Skeletal muscle tissue (tissue), 4 donors: ENCODE data around the gene ZNF808. TPM values are rescaled to one million over a fixed set of nuclear protein-coding genes. Genes with fewer than 3 reads are reported as not detected.
"Not testable (repeated sequence)": the region's sequence is repeated elsewhere in the genome, so short reads cannot be mapped to it uniquely, and the experiment has no call there.

Source experiments
- H3K27ac ChIP-seq: one replicate; pipeline ENCODE4 v1.7.0; 2013; ENCODE audit warnings: mild to moderate bottlenecking, low read depth, low read length, inconsistent platforms
- H3K27me3 ChIP-seq, 3 donors: one replicate each; pipeline ENCODE4 v1.7.0; 2013; ENCODE audit warnings: low read length in 3 of 3; ENCODE audit not compliant: control insufficient read depth in 3 of 3, insufficient read depth in 3 of 3
- H3K36me3 ChIP-seq, 3 donors: one replicate each; pipeline ENCODE4 v1.7.0; 2013; ENCODE audit warnings: low read length in 3 of 3; ENCODE audit not compliant: control insufficient read depth in 3 of 3, insufficient read depth in 3 of 3
- H3K4me1 ChIP-seq, 3 donors: one replicate each; pipeline ENCODE4 v1.7.0; 2013; ENCODE audit warnings: low read length in 3 of 3, mild to moderate bottlenecking in 3 of 3; ENCODE audit not compliant: control insufficient read depth in 3 of 3, insufficient read depth in 3 of 3
- H3K4me3 ChIP-seq, 3 donors: one replicate each; pipeline ENCODE4 v1.7.0; 2013; ENCODE audit warnings: low read length in 3 of 3
- H3K9ac ChIP-seq, 3 donors: one replicate each; pipeline ENCODE4 v1.7.0; 2013; ENCODE audit warnings: low read length in 3 of 3, mild to moderate bottlenecking in 3 of 3, moderate library complexity in 2 of 3, low read depth in 1 of 3
- H3K9me3 ChIP-seq, 3 donors: one replicate each; pipeline ENCODE4 v1.7.0; 2013; ENCODE audit warnings: low read length in 3 of 3; ENCODE audit not compliant: control insufficient read depth in 3 of 3
- total RNA-seq: library from RNA; depleted of rRNA; stranded (reverse); fragments of >200 nt; gene quantifications from one replicate; pipeline ENCODE4 v1.2.3, GENCODE V29; 2014
- donor health status: Osteomylitis.

Gene ZNF808
- total RNA-seq, 1 donor from 2014 or later, result 19.3 TPM

DNA sequence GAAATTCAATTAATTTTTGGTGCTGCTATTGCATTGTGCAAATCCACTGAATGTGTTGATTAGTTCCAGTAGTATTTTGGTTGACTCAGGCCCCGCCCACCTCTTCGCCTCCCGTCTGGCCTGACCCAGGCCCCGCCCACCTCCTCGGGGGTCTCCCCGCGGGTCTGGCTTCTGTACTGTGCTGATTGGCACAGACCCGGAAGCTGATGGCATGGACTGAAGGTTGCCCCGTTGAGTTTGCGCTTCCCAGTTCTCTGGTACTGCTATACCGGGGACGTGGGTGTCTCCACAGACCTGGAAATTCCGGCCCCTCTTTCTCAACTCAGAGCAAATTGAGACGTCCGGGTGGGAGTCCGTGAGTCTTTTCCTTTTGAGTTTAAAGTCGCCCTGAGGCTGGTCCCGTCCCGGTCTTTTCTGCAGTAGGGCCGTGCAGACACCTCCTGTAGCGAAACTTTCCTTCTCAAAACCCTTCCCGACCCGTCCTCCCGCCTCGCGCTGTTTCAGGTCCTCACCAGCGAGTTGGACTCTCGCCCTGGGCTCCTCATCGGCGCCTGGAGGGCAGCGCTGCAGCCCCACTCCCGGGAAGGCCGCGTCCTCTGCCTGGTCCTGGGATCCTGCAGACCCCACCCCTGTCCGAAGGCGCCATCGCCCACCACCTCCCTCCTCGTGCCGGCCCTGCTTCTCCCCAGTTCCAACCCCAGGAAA is 57.4 kb downstream of the ZNF808 start:
- Histone ChIP-seq H3K4me1 (no peaks in the 10 kb centered on the region), H3K27me3 (no peaks in the 10 kb centered on the region), H3K27ac (no peak overlapping the region), H3K9me3 (peaks cover 0 to 4% (median 3%) of the 10 kb centered on the region in 3 donors), H3K36me3 (peaks cover 20 to 45% (median 39%) of the 10 kb centered on the region in 3 donors), H3K4me3 (peak overlapping the region in 1 of 3 donors; percentile 23), H3K9ac (no peak overlapping the region)

DNA sequence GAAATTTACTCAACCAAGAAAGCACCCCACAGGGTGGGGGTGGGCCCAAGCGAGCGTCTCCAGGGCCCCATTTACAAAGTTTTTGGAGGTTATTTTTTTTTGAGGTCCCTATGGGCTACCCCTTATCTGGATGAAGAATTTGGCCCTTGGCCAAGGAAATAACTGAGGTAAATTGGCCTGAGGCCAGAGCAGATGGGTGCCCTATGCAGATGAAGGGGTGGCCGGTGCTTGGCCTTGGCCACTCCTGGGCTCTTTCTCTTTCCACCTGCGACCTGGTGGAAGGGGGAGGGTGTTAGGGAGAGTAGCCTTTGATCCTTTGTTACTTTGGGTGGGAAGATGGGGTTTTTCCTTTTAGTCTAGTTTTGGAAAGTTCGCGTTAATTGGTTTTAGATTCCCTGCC is 58.1 kb downstream of the ZNF808 start:
- no peak overlapping the region for H3K27ac ChIP-seq
- H3K4me3 ChIP-seq, result no peak overlapping the region

DNA sequence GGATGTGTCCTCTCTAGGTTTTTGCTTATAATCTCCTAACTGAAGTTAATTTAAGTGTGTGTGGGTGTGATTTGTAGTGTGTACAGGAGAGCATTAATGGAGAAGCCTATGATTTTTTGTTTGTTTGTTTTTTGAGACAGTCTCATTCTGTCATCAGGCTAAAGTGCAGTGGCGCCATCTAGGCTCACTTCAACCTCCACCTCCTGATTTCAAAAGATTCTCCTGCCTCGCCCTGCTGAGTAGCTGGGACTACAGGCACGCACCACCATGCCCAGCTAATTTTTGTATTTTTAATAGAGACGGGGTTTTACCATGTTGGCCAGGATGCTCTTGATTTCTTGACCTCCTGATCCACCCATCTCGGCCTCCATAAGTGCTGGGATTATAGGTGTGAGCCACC is 63.3 kb downstream of the ZNF808 start:
- Histone ChIP-seq H3K9me3 (no peaks in the 10 kb centered on the region), H3K4me1 (no peaks in the 10 kb centered on the region), H3K4me3 (no peak overlapping the region), H3K9ac (no peak overlapping the region), H3K27me3 (no peaks in the 10 kb centered on the region), H3K36me3 (peaks cover 3 to 15% (median 12%) of the 10 kb centered on the region in 3 donors), H3K27ac (no peak overlapping the region)

More for the DNA sequence above, 58.1 kb downstream of the ZNF808 start:
- Histone ChIP-seq H3K9me3 (peaks cover 0 to 4% (median 3%) of the 10 kb centered on the region in 3 donors), H3K4me1 (no peaks in the 10 kb centered on the region), H3K27me3 (no peaks in the 10 kb centered on the region), H3K9ac (no peak overlapping the region), H3K36me3 (peaks cover 20 to 42% (median 36%) of the 10 kb centered on the region in 3 donors)

DNA sequence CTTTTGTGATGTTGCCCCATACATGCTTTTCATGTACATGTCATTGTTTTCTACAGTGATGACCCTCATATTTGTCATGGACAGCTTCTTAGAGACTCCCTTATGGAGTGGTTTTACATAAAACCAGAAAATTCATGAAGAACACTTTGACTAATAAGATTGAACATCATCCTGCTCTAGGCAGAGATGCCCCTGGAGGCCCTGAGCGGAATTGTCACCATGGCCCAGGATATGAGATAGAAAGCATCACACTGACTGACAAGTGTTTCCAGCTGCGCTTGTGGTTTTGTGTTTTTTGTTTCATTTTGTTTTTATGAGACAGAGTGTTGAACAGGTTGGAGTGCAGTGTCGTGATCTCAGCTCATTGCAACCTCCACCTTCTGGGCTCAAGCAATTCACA is 64.8 kb downstream of the ZNF808 start:
- Histone ChIP-seq H3K9me3 (no peaks in the 10 kb centered on the region), H3K36me3 (peaks cover 8 to 26% (median 22%) of the 10 kb centered on the region in 3 donors), H3K4me1 (no peaks in the 10 kb centered on the region), H3K4me3 (no peak overlapping the region), H3K9ac (no peak overlapping the region), H3K27ac (no peak overlapping the region), H3K27me3 (no peaks in the 10 kb centered on the region)

DNA sequence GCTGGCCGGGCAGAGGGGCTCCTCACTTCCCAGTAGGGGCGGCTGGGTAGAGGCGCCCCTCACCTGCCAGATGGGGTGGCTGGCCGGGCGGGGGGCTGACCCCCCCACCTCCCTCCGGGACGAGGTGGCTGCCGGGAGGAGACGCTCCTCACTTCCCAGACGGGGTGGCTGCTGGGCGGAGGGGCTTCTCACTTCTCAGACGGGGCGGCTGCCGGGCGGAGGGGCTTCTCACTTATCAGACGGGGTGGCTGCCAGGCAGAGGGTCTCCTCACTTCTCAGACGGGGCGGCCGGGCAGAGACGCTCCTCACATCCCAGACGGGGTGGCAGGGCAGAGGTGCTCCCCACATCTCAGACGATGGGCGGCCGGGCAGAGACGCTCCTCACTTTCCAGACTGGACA is 66.0 kb downstream of the ZNF808 start:
- not testable (repeated sequence) for H3K27ac ChIP-seq, H3K9ac ChIP-seq, H3K4me3 ChIP-seq, H3K9me3 ChIP-seq, H3K4me1 ChIP-seq, H3K27me3 ChIP-seq
- peaks cover 8 to 25% (median 20%) of the 10 kb centered on the region in 3 donors for H3K36me3 ChIP-seq

DNA sequence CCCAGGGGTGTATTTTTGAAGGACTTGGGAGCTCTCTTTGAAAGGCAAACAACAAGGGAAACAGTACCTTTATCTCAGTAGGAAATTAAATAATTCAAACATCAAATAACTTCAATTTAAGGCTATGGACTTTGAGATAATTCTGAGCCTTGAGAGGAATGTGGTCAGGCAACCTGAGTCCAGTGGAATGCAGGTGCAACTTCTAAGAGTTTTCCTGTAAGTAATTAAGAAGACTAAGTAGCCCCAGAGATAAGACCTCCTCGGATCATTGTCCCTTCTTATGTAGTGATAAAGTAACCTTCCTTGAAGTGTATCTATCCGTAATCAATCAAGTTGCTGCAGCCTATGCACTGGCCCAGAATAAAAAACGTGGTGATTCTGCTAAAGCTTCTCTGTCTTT is 71.8 kb downstream of the ZNF808 start:
- no peaks in the 10 kb centered on the region for H3K27me3 ChIP-seq
- no peak overlapping the region for H3K27ac ChIP-seq
- H3K4me1 ChIP-seq, result peaks cover 7 to 14% (median 13%) of the 10 kb centered on the region in 3 donors
- no peak overlapping the region for H3K4me3 ChIP-seq
- H3K9me3 ChIP-seq, result no peaks in the 10 kb centered on the region
- H3K36me3 ChIP-seq, result peaks cover 6 to 14% (median 11%) of the 10 kb centered on the region in 3 donors
- H3K9ac ChIP-seq, result no peak overlapping the region

DNA sequence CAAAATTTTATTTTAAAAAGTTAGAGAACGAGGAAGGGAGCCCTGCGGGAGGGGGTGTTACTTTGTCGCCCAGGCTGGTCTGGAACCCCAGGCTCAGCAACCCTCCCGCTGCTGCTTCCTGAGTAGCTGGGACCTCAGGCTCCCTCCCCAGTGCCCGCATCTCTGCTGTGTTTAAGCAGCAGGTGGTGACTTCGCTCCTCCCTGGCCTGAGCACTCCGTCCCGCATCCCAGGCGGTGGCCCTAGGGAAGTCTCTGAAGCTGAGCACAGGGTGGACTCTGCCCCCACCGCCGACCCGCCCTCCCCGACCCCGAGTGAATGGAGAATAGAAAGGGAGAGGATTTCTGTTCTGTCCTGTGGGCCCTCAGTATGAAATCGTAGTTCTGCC is 73.2 kb downstream of the ZNF808 start:
- Histone ChIP-seq H3K9me3 (no peaks in the 10 kb centered on the region), H3K4me3 (peak overlapping the region; percentile 62 to 81 (median 79)), H3K27me3 (no peaks in the 10 kb centered on the region), H3K36me3 (peaks cover 6 to 12% (median 11%) of the 10 kb centered on the region in 3 donors), H3K9ac (peak overlapping the region; percentile 56 to 72 (median 57)), H3K4me1 (peaks cover 7 to 14% (median 13%) of the 10 kb centered on the region in 3 donors), H3K27ac (peak overlapping the region; percentile 12)

DNA sequence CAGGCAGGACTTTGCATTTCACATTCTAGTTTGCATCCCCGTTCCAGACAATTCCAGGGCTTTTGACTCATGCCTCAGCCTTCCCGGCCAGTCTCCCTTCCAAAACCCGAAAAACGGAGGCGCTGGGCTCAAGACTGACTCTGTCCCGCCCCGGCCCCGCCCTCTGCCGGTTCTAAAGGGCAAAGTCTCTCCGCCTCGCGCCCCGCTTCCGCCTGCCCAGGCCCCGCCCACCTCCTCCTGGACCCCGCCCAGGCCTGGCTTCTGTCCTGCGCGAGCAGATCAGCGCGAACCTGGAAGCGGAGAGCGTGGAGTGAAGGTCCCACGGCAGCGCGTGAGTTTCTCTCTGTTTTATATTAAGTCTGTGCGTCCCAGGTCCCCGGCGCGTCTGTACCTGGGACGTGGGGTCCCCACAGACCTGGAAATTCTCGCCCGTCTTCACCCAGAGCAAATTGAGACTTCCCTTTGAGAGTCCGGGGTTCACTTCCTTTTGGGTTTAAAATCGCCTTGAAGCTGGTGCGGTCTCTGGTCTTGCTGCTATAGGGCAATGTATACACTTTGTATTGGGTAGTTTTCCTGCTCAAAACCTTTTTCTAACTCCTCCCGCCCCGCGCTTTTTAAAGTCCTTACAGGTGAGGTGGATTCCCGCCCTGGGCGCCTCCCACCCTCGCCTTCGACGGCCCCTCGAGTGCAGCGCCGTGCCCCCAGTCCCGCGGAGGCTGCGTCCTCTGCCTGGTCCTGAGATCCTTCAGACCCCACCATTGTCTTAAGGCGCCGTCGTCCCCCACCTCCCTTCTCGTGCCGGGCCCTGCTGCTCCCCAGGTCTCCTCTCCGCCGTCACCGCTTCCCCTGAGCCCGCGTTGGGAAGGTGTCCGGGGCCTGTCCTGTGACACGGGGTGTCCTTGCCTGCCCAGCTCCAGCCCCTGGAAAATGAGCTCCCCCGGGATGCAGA is 73.8 kb downstream of the ZNF808 start:
- peak overlapping the region; percentile 62 to 81 (median 79) for H3K4me3 ChIP-seq
- H3K9ac ChIP-seq, result peak overlapping the region; percentile 56 to 76 (median 65)
- peak overlapping the region; percentile 25 for H3K27ac ChIP-seq
- peaks cover 7 to 14% (median 13%) of the 10 kb centered on the region in 3 donors for H3K4me1 ChIP-seq
- H3K9me3 ChIP-seq, result no peaks in the 10 kb centered on the region
- H3K27me3 ChIP-seq, result no peaks in the 10 kb centered on the region
- H3K36me3 ChIP-seq, result peaks cover 0 to 7% (median 4%) of the 10 kb centered on the region in 3 donors

DNA sequence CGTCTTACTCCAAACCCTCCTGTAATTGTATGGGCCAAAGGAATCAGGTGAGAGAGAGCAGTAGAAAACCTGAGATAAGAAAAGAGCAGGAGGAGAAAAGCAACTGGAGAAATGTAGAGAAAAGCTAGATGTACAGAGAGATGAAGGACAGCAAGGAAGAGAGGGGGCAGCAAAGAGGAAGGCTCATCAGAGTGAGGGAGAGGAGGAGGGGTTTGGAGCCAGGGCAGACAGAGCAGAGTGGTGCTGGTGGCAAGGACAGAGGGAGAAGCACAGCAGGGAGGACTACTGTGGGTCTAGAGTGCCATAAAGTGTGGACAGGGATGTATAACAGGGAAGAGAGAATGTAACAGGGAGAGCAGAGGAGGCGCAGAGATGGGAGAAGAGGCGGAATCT is 74.5 kb downstream of the ZNF808 start:
- Histone ChIP-seq H3K4me3 (peak overlapping the region; percentile 62 to 79 (median 73)), H3K4me1 (peaks cover 7 to 14% (median 13%) of the 10 kb centered on the region in 3 donors), H3K9ac (peak overlapping the region in 1 of 3 donors; percentile 76), H3K27ac (peak overlapping the region; percentile 25)
- H3K27me3 ChIP-seq, H3K9me3 ChIP-seq, H3K36me3 ChIP-seq: not testable (repeated sequence)

DNA sequence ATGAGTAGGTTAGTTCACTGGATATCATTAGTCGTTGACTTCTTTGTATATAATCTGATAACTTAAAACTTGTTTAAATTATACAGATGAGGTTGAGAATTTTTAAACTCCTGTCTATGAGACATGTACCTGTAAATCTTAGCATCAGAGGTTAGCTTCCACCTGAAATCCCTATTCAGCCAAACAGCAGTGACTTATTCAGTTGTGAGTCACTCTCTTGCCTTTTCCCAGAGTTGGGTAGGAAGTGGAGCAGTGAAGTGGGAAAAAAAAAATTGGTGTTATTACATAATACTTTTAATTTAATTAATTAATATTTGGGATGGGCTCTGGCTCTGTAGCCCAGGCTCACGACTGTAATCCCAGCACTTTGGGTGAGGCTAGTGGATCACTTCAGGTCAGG is 75.5 kb downstream of the ZNF808 start:
- H3K9ac ChIP-seq, result no peak overlapping the region
- no peak overlapping the region for H3K4me3 ChIP-seq
- no peaks in the 10 kb centered on the region for H3K36me3 ChIP-seq
- H3K9me3 ChIP-seq, result no peaks in the 10 kb centered on the region
- peaks cover 7 to 14% (median 13%) of the 10 kb centered on the region in 3 donors for H3K4me1 ChIP-seq
- no peak overlapping the region for H3K27ac ChIP-seq
- H3K27me3 ChIP-seq, result no peaks in the 10 kb centered on the region
